Smooth muscle cell (in vitro differentiated cells): ENCODE data around the gene S100A3. TPM values are rescaled to one million over a fixed set of nuclear protein-coding genes. Genes with fewer than 3 reads are reported as not detected.
A peak's percentile ranks its signal among the peaks of the same experiment; 100 is the strongest.

Experiments used
- DNase-seq: peaks from one replicate; lab custom pipeline; 2025; ENCODE audit not compliant: unreplicated experiment; lab: John Stamatoyannopoulos, UW
- H2AFZ ChIP-seq: fragments of 200-600 bp; sonication (generic); 2 replicates; pipeline ENCODE4 v1.6.0; 2016; ENCODE audit warnings: antibody characterized with exemption, low read depth, mild to moderate bottlenecking
- H3F3A ChIP-seq: fragments of 200-600 bp; sonication (generic); 2 replicates; pipeline ENCODE4 v1.6.0; 2017; ENCODE audit warnings: antibody characterized with exemption, low read depth
- H3K27ac ChIP-seq: fragments of 200-600 bp; sonication (generic); 2 replicates; pipeline ENCODE4 v1.5.1; 2016; ENCODE audit warnings: low read depth, mild to moderate bottlenecking
- H3K27me3 ChIP-seq: fragments of 200-600 bp; sonication (generic); 2 replicates; pipeline ENCODE4 v1.6.1; 2016; ENCODE audit warnings: low read depth, mild to moderate bottlenecking
- H3K36me3 ChIP-seq: fragments of 200-600 bp; sonication (generic); 2 replicates; pipeline ENCODE4 v1.5.1; 2016; ENCODE audit warnings: low read depth
- H3K4me1 ChIP-seq: fragments of 200-600 bp; sonication (generic); 2 replicates; pipeline ENCODE4 v1.5.1; 2016; ENCODE audit warnings: low read depth
- H3K4me2 ChIP-seq: fragments of 200-600 bp; sonication (generic); 2 replicates; pipeline ENCODE4 v1.6.0; 2016; ENCODE audit warnings: mild to moderate bottlenecking
- H3K4me3 ChIP-seq: fragments of 200-600 bp; sonication (generic); 2 replicates; pipeline ENCODE4 v1.5.1; 2016; ENCODE audit warnings: mild to moderate bottlenecking
- H3K79me2 ChIP-seq: fragments of 200-600 bp; sonication (generic); 2 replicates; pipeline ENCODE4 v1.6.0; 2016; ENCODE audit warnings: low read depth, mild to moderate bottlenecking
- H3K9ac ChIP-seq: fragments of 200-600 bp; sonication (generic); 2 replicates; pipeline ENCODE4 v1.6.0; 2016; ENCODE audit warnings: low read depth
- H3K9me3 ChIP-seq: fragments of 200-600 bp; sonication (generic); replicated peaks from 2 replicates; pipeline ENCODE4 v1.5.1; 2016; ENCODE audit warnings: low read depth
- H4K20me1 ChIP-seq: fragments of 200-600 bp; sonication (generic); 2 replicates; pipeline ENCODE4 v1.6.0; 2016; ENCODE audit warnings: low read depth
- CTCF ChIP-seq: fragments of 200-600 bp; sonication (generic); IDR thresholded peaks from 2 replicates; pipeline ENCODE4 v1.5.1; 2017; ENCODE audit warnings: borderline replicate concordance, mild to moderate bottlenecking, antibody characterized with exemption; ENCODE audit not compliant: insufficient read depth, poor library complexity, severe bottlenecking
- WGBS: methylation state at CpG from one replicate; pipeline ENCODE4 v1.1.7; 2016; ENCODE audit warnings: low lambda C conversion rate; 5-methylcytosine and 5-hydroxymethylcytosine counted together
- polyA plus RNA-seq: library from polyadenylated mRNA; unstranded; fragments of >200 nt; fragmentation: Nextera tagmentation; extraction: Ambion mirVana; gene quantifications from 2 replicates; pipeline ENCODE4 v1.2.1, GENCODE V29; 2016
- total RNA-seq: library from RNA; depleted of rRNA; stranded (reverse); fragments of >200 nt; gene quantifications from 2 replicates; pipeline ENCODE4 v1.2.3, GENCODE V29; 2014

S100A3 gene
- total and polyA plus RNA-seq, 2 experiments from 2014 or later, result 13.9 to 19.8 TPM

GRCh38 chr1:153535242-153536011, 13.6 kb downstream of the S100A3 start, which contains the start of gene S100A6:
Gene S100A6 (minus strand): TSS chr1:153535991. CDS start chr1:153535339, 652 bp downstream.
- Histone ChIP-seq H4K20me1 (peaks cover 6% of the 10 kb centered on the region), H3F3A (peaks cover 19% of the 10 kb centered on the region), H3K4me1 (peaks cover 16% of the 10 kb centered on the region), H3K9ac (peak within 1 kb of the TSS; percentile 69), H2AFZ (peak within 1 kb of the TSS; percentile 61), H3K27me3 (no peaks in the 10 kb centered on the region), H3K79me2 (peaks cover 10% of the 10 kb centered on the region), H3K9me3 (no peaks in the 10 kb centered on the region), H3K36me3 (no peaks in the 10 kb centered on the region), H3K27ac (peak within 1 kb of the TSS; percentile 93), H3K4me3 (peak within 1 kb of the TSS; percentile 61), H3K4me2 (peak within 1 kb of the TSS; percentile 88)
- TF ChIP-seq CTCF, result no peak
- DNase-seq, result no peak
- 41% methylated on average over 16 of the region's 18 CpGs for WGBS

GRCh38 chr1:153534925-153535241, 14.2 kb downstream of the S100A3 start:
- Histone ChIP-seq H3K27me3 (no peaks in the 10 kb centered on the region), H3K9me3 (no peaks in the 10 kb centered on the region), H3K4me3 (peak overlapping the region; percentile 61), H3K36me3 (no peaks in the 10 kb centered on the region), H3F3A (peaks cover 19% of the 10 kb centered on the region), H3K27ac (peak overlapping the region; percentile 93), H3K4me2 (peak overlapping the region; percentile 88), H4K20me1 (peaks cover 6% of the 10 kb centered on the region), H2AFZ (no peak overlapping the region), H3K79me2 (peaks cover 10% of the 10 kb centered on the region), H3K4me1 (peaks cover 16% of the 10 kb centered on the region), H3K9ac (peak overlapping the region; percentile 69)
- no peak for TF ChIP-seq CTCF
- no peak for DNase-seq
- 97% methylated on average over 3 of the region's 3 CpGs for WGBS

- Histone ChIP-seq H3K4me2 (peak overlapping the region; percentile 88), H3K9ac (peak overlapping the region; percentile 86), H3K79me2 (peaks cover 10% of the 10 kb centered on the region), H3K9me3 (no peaks in the 10 kb centered on the region), H2AFZ (no peak overlapping the region), H3K4me1 (peaks cover 16% of the 10 kb centered on the region), H3K4me3 (peak overlapping the region; percentile 61), H3K27ac (peak overlapping the region; percentile 93), H3K36me3 (no peaks in the 10 kb centered on the region), H4K20me1 (peaks cover 6% of the 10 kb centered on the region), H3K27me3 (no peaks in the 10 kb centered on the region), H3F3A (peaks cover 19% of the 10 kb centered on the region)
- TF ChIP-seq CTCF, result no peak
- DNase-seq, result no peak
- WGBS, result 75% methylated on average over 7 of the region's 7 CpGs
Measured at GRCh38 chr1:153534226-153534924, 14.7 kb downstream of the S100A3 start.
